GM12878 (cell line): ENCODE measurements around the gene SPRYD3. TPM values are rescaled to one million over a fixed set of nuclear protein-coding genes. Genes with fewer than 3 reads are reported as not detected.

ENCODE experiments used
- ATAC-seq: fragments of 200-7000 bp; cut with Tn5 transposase; 3 replicates; pipeline ENCODE4 v1.9.1; 2020; ENCODE audit warnings: mild to moderate bottlenecking, moderate library complexity
- BruUV-seq: library from RNA; stranded (reverse); fragments of 400-500 nt; replicated peaks from 2 replicates; lab custom pipeline; 2021; lab: Mats Ljungman, UMichigan
- CTCF ChIA-PET: fragments of 300-600 bp; sonication (Branson Sonifier 250); formaldehyde crosslinking; extraction: SDS; loops from one replicate; lab custom pipeline; 2021; ENCODE audit warnings: inconsistent platforms; lab: Yijun Ruan, JAX
- POLR2A ChIA-PET: fragments of 350-600 bp; formaldehyde crosslinking; extraction: SDS; loops from one replicate; lab custom pipeline; 2021; ENCODE audit warnings: inconsistent platforms; lab: Charles Lee
- RAD21 ChIA-PET: fragments of 300-600 bp; sonication (Branson Sonifier 250); formaldehyde crosslinking; loops from one replicate; lab custom pipeline; 2023; ENCODE audit warnings: antibody characterized with exemption; ENCODE audit not compliant: unreplicated experiment; lab: Charles Lee
- SMC1A ChIA-PET: fragments of 300-600 bp; sonication (Branson Sonifier 250); formaldehyde crosslinking; loops from one replicate; lab custom pipeline; 2023; ENCODE audit not compliant: unreplicated experiment, uncharacterized antibody; lab: Charles Lee
- DNase-seq: peaks from one replicate; pipeline ENCODE4 v3.0.0-alpha.2; 2011; ENCODE audit warnings: low read depth, low spot score
- FAIRE-seq: peaks from 3 replicates; lab custom pipeline; 2011; peaks lifted over from hg19 to GRCh38; lab: Jason Lieb, UNC
- H2AFZ ChIP-seq: 2 replicates; pipeline ENCODE4 v1.6.0; 2011; ENCODE audit warnings: low read depth, low read length, control low read depth; ENCODE audit not compliant: control insufficient read depth
- H3K27ac ChIP-seq: 2 replicates; pipeline ENCODE4 v1.5.1; 2011; ENCODE audit warnings: control low read depth; ENCODE audit not compliant: control insufficient read depth, insufficient read depth
- H3K27me3 ChIP-seq, 2 experiments: replicated peaks in 1 of 2; 2 replicates each; pipeline versions ENCODE4 v1.6.0 to v1.6.1; 2011; ENCODE audit warnings: low read length in 1 of 2; ENCODE audit not compliant: control insufficient read depth in 2 of 2, insufficient read depth in 2 of 2
- H3K36me3 ChIP-seq, 2 experiments: 2 replicates each; pipeline ENCODE4 v1.5.1; 2011; ENCODE audit warnings: low read length in 1 of 2; ENCODE audit not compliant: control insufficient read depth in 2 of 2, insufficient read depth in 2 of 2
- H3K4me1 ChIP-seq: 2 replicates; pipeline ENCODE4 v1.6.1; 2011; ENCODE audit warnings: mild to moderate bottlenecking, low read length, moderate library complexity, mixed read lengths; ENCODE audit not compliant: control insufficient read depth, insufficient read depth
- H3K4me2 ChIP-seq: 2 replicates; pipeline ENCODE4 v1.6.0; 2011; ENCODE audit warnings: control low read depth; ENCODE audit not compliant: control insufficient read depth, insufficient read depth
- H3K4me3 ChIP-seq: fragments of 200-600 bp; sonication (generic); 2 replicates; pipeline ENCODE4 v1.5.1; 2016
- H3K79me2 ChIP-seq: 2 replicates; pipeline ENCODE4 v1.6.0; 2011; ENCODE audit warnings: low read length; ENCODE audit not compliant: control insufficient read depth, insufficient read depth
- H3K9ac ChIP-seq: 2 replicates; pipeline ENCODE4 v1.8.0; 2011; ENCODE audit warnings: low read length, control low read depth, mixed read lengths; ENCODE audit not compliant: control insufficient read depth, insufficient read depth
- H3K9me3 ChIP-seq: replicated peaks from 3 replicates; pipeline ENCODE4 v1.5.1; 2011; ENCODE audit warnings: mild to moderate bottlenecking, low read length; ENCODE audit not compliant: control insufficient read depth, insufficient read depth
- H4K20me1 ChIP-seq: 2 replicates; pipeline ENCODE4 v1.6.0; 2011; ENCODE audit not compliant: control insufficient read depth, insufficient read depth
- ESRRA ChIP-seq: IDR thresholded peaks from 2 replicates; pipeline ENCODE4 v1.6.1; 2012; ENCODE audit warnings: mild to moderate bottlenecking, low read length, improper control_type of control experiment
- GATAD2B ChIP-seq: fragments of 450-650 bp; conservative IDR thresholded peaks from 2 replicates; pipeline ENCODE4 v1.6.1; 2017; ENCODE audit warnings: low read depth, mild to moderate bottlenecking, moderate library complexity
- HCFC1 ChIP-seq: fragments of 150-350 bp; IDR thresholded peaks from 2 replicates; pipeline ENCODE4 v1.6.1; 2014; ENCODE audit warnings: low read length
- HDAC6 ChIP-seq: fragments of 200-600 bp; sonication (generic); IDR thresholded peaks from one replicate; pipeline ENCODE4 v1.8.0; 2017; ENCODE audit warnings: antibody characterized with exemption; ENCODE audit not compliant: unreplicated experiment
- HSF1 ChIP-seq: fragments of 150-350 bp; IDR thresholded peaks from 2 replicates; pipeline ENCODE4 v1.6.1; 2014; ENCODE audit warnings: mild to moderate bottlenecking, low read depth, low read length
- IKZF1 ChIP-seq: fragments of 450-650 bp; conservative IDR thresholded peaks from 2 replicates; pipeline ENCODE4 v1.6.1; 2017; ENCODE audit warnings: antibody characterized with exemption, mild to moderate bottlenecking
- IKZF2 ChIP-seq, 2 experiments: fragments of 450-650 bp; IDR thresholded peaks; 2 replicates each; pipeline ENCODE4 v1.6.1; 2017; ENCODE audit warnings: mild to moderate bottlenecking in 2 of 2, moderate library complexity in 2 of 2
- MYC ChIP-seq: IDR thresholded peaks from 2 replicates; pipeline ENCODE4 v1.6.1; 2011; ENCODE audit warnings: mild to moderate bottlenecking, low read length, moderate library complexity, inconsistent platforms; ENCODE audit not compliant: insufficient read depth, insufficient replicate concordance, insufficient read length, severe bottlenecking
- NFXL1 ChIP-seq: fragments of 450-650 bp; IDR thresholded peaks from 2 replicates; pipeline ENCODE4 v1.6.1; 2017; ENCODE audit warnings: antibody characterized with exemption, mild to moderate bottlenecking, borderline replicate concordance
- NR2C2 ChIP-seq: IDR thresholded peaks from 2 replicates; pipeline ENCODE4 v1.6.1; 2011; ENCODE audit warnings: borderline replicate concordance, low read depth; ENCODE audit not compliant: control insufficient read depth, insufficient read length
- NR2F1 ChIP-seq: fragments of 450-650 bp; conservative IDR thresholded peaks from 2 replicates; pipeline ENCODE4 v1.6.1; 2017; ENCODE audit warnings: mild to moderate bottlenecking
- POLR2AphosphoS2 ChIP-seq: IDR thresholded peaks from 2 replicates; pipeline ENCODE4 v1.6.1; 2011; ENCODE audit warnings: low read depth, mild to moderate bottlenecking, low read length, improper control_type of control experiment, moderate library complexity
- RAD21 ChIP-seq: IDR thresholded peaks from 2 replicates; pipeline ENCODE4 v1.6.1; 2011; ENCODE audit warnings: mild to moderate bottlenecking, low read depth, low read length, moderate library complexity; ENCODE audit not compliant: insufficient read depth
- SMC3 ChIP-seq: IDR thresholded peaks from 2 replicates; pipeline ENCODE4 v1.6.1; 2011; ENCODE audit warnings: low read length, improper control_type of control experiment, borderline replicate concordance
- SP1 ChIP-seq: IDR thresholded peaks from one replicate; pipeline ENCODE4 v1.6.1; 2011; ENCODE audit warnings: low read depth, low read length
- TAF1 ChIP-seq: IDR thresholded peaks from 2 replicates; pipeline ENCODE4 v1.6.1; 2011; ENCODE audit warnings: mild to moderate bottlenecking, low read depth, low read length, borderline replicate concordance
- ZBTB11 ChIP-seq: fragments of 450-650 bp; formaldehyde crosslinking; IDR thresholded peaks from 2 replicates; pipeline ENCODE4 v1.5.0; 2022; ENCODE audit warnings: mild to moderate bottlenecking, missing genetic modification characterization
- ZNF622 ChIP-seq: fragments of 450-650 bp; IDR thresholded peaks from 2 replicates; pipeline ENCODE4 v1.6.1; 2017; ENCODE audit warnings: mild to moderate bottlenecking, inconsistent platforms
- WGBS: methylation state at CpG from one replicate; pipeline ENCODE4 v1.1.6; 2016; ENCODE audit warnings: low lambda C conversion rate; ENCODE audit not compliant: insufficient replicate concordance, insufficient coverage; ENCODE audit errors: missing lambda C conversion rate; 5-methylcytosine and 5-hydroxymethylcytosine counted together
- in situ Hi-C: fragments of 300-500 bp; cut with MboI; formaldehyde crosslinking; loops from 9 replicates; pipeline ENCODE4 v1.14.3; 2018; ENCODE audit warnings: mixed read lengths
- intact Hi-C: fragments of 100-400 bp; cut with micrococcal nuclease; formaldehyde crosslinking; loops from one replicate; pipeline ENCODE4 v1.14.2; 2022; ENCODE audit not compliant: unreplicated experiment
- polyA plus RNA-seq, 11 experiments: library from polyadenylated mRNA; depleted of rRNA in 4 of 11; unstranded in 6 of 11; stranded (reverse) in 5 of 11; fragments of >200 nt; fragmentation: Nextera tagmentation in 4 of 11; fragmentation: Illumina TruSeq in 1 of 11; extraction: Ambion mirVana in 4 of 11; extraction: Trizol in 1 of 11; gene quantifications; 1 replicate in 1 of 11; 2 replicates in 10 of 11; pipeline versions ENCODE4 v1.2.1 to v1.2.3, GENCODE V29; 2011 to 2016; ENCODE audit warnings: inconsistent platforms in 2 of 11, missing spikeins in 2 of 11, low read depth in 1 of 11
- total RNA-seq, 4 experiments: library from RNA; depleted of rRNA in 3 of 4; stranded (reverse); fragments of >200 nt in 3 of 4; fragmentation: Illumina TruSeq in 1 of 4; extraction: Trizol in 1 of 4; gene quantifications; 2 replicates each; pipeline versions ENCODE4 v1.2.1 to v1.2.3, GENCODE V29; 2013 to 2021

SPRYD3 gene
- total and polyA plus RNA-seq, 10 of the 15 experiments (the other 5 are each of a cell fraction or from before 2014, with no cell fraction given): 2.3 to 26.4 (median 20.2) TPM

GRCh38 chr12:53065975-53066931, 12.9 kb downstream of the SPRYD3 start:
- ATAC-seq (peak; percentile 90), FAIRE-seq (peak; percentile 93), DNase-seq (no peak)
- CTCF ChIA-PET: interaction anchor here (0.7 to 12.1 kb wide), 47 partner anchors 8 to 316 kb away, joined by 3 to 355 read pairs (median 6); partner anchors contain the start of genes AAAS, EIF4B, ESPL1 and IGFBP6
- POLR2A ChIA-PET: interaction anchor here (0.7 to 2.6 kb wide), 5 partner anchors 12 to 37 kb away, joined by 3 to 7 read pairs (median 3); partner anchors contain the start of genes IGFBP6, SOAT2 and SPRYD3
- H3K9me3 ChIP-seq: no peaks in the 10 kb centered on the region
- RAD21 ChIA-PET: interaction anchor here (0.7 to 4.5 kb wide), 20 partner anchors 12 to 279 kb away, joined by 3 to 84 read pairs (median 4); partner anchors contain the start of genes IGFBP6, SOAT2 and SPRYD3
- intact Hi-C loops: loop anchor here (1.0 to 5.0 kb wide), 3 partner anchors 33 to 221 kb away; no protein-coding TSS in a partner anchor
- H3K27me3 ChIP-seq: no peaks in the 10 kb centered on the region
- no TSS peak for BruUV-seq
- 39% methylated on average over 24 of the region's 24 CpGs for WGBS
- peaks cover 6 to 7% of the 10 kb centered on the region in 2 experiments; a peak in 3 of 4 replicates for H3K36me3 ChIP-seq
- no peak overlapping the region for H3K27ac ChIP-seq
- H3K4me2 ChIP-seq: no peak overlapping the region
- in situ Hi-C loops: no loop called here
- H2AFZ ChIP-seq: no peak overlapping the region
- no peaks in the 10 kb centered on the region; the same call in 1 of the 2 replicates for H4K20me1 ChIP-seq
- no peak overlapping the region for H3K9ac ChIP-seq
- no peak overlapping the region for H3K4me3 ChIP-seq
- H3K4me1 ChIP-seq: no peaks in the 10 kb centered on the region
- SMC1A ChIA-PET: interaction anchor here (0.5 to 7.8 kb wide), 23 partner anchors 9 to 279 kb away, joined by 3 to 126 read pairs (median 3); partner anchors contain the start of genes SOAT2 and SPRYD3
- no peaks in the 10 kb centered on the region for H3K79me2 ChIP-seq
- TF ChIP-seq MYC (no peak), RAD21 (peak; percentile 75), IKZF2 (IDR thresholded peaks at IDR 0.05) (peak; percentile 59 to 65; a peak in 2 of 4 replicates), IKZF1 (peak; percentile 76), ESRRA (no peak), HDAC6 (no peak), HSF1 (no peak), NR2C2 (no peak), HCFC1 (no peak), ZNF622 (no peak), ZBTB11 (no peak), GATAD2B (no peak), NR2F1 (no peak), POLR2AphosphoS2 (no peak), TAF1 (no peak), NFXL1 (no peak), SP1 (no peak), SMC3 (peak; percentile 78)
